Measurements from ENCODE around the gene SSH2.
"Not testable (repeated sequence)": the region's sequence is repeated elsewhere in the genome, so short reads cannot be mapped to it uniquely, and the experiment has no call there.

Gene SSH2

GRCh38 chr17:29655323-29655722, 274.7 kb downstream of the SSH2 start:
- Mint-ChIP-seq H3K27me3 (ENCODE audit: low read depth) (no peaks in the 10 kb centered on the region), H3K27ac (no peak overlapping the region), H3K4me3 (no peak overlapping the region), H3K36me3 (ENCODE audit: low read depth) (peaks cover 32% of the 10 kb centered on the region), H3K4me1 (ENCODE audit: low read depth) (peaks cover 5% of the 10 kb centered on the region), H3K9me3 (no peaks in the 10 kb centered on the region)
- DNase-seq (ENCODE audit: low spot score) = no peak

DNA sequence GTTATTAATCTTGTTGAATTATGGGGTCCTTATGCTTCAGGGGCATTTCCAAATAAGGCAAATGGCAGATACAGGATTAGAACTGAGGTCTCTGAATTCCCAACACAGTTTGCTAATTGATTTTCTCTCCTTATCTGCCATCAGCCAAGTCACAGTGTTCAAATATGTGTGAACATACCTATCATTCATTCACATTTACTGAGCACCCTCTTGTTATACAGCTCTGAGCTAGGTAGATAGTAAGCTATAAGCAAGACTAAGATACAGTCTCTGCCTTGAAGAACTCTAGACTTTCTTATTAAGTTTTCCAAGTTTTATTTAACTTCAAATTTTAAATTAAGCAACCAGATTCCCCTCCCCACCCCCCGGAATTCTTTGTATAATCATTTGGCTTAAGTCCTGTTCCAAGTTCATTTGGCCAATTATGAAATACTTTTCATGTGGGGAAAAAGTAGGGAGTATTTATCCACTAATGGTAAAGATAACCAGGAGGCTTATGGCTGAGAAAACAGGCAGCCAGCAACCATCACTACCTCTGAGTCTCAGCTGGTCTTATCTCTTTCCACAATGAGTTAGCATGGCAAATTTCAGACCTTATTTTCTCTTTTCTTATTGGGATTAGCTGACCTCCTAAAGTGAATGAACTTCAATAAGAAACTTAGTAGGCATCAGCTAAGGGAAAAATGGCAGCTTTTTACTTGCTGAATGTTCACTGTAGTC, 275.9 kb downstream of the SSH2 start:
- Mint-ChIP-seq H3K9me3 (no peaks in the 10 kb centered on the region), H3K27ac (no peak overlapping the region), H3K4me1 (ENCODE audit: low read depth) (peaks cover 4% of the 10 kb centered on the region), H3K27me3 (ENCODE audit: low read depth) (no peaks in the 10 kb centered on the region), H3K4me3 (no peak overlapping the region), H3K36me3 (ENCODE audit: low read depth) (peaks cover 36% of the 10 kb centered on the region)
- no peak for DNase-seq (ENCODE audit: low spot score)

GRCh38 chr17:29652976-29653375, 277.1 kb downstream of the SSH2 start:
- DNase-seq (ENCODE audit: low spot score) = no peak
- Mint-ChIP-seq H3K36me3 (ENCODE audit: low read depth) (peaks cover 31% of the 10 kb centered on the region), H3K4me3 (no peak overlapping the region), H3K27ac (no peak overlapping the region), H3K9me3 (no peaks in the 10 kb centered on the region), H3K27me3 (ENCODE audit: low read depth) (no peaks in the 10 kb centered on the region), H3K4me1 (ENCODE audit: low read depth) (no peaks in the 10 kb centered on the region)

DNA sequence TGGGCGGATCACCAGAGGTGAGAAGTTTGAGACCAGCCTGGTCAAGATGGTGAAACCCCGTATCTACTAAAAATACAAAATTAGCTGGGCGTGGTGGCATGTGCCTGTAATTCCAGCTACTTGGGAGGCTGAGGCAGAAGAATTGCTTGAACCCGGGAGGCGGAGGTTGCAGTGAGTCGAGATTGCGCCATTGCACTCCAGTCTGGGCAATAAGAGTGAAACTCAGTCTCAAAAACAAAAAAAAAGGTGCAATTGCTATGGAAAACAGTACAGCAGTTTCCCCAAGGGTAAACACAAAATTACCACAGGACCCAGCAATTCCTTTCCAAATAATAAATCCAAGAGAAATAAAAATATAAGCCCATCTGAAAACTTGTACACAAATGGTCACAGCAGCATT, 278.1 kb downstream of the SSH2 start:
- peaks cover 28% of the 10 kb centered on the region for H3K36me3 Mint-ChIP-seq (ENCODE audit: low read depth)
- H3K27me3 Mint-ChIP-seq (ENCODE audit: low read depth); H3K27ac Mint-ChIP-seq; DNase-seq (ENCODE audit: low spot score); H3K9me3 Mint-ChIP-seq; H3K4me1 Mint-ChIP-seq (ENCODE audit: low read depth); H3K4me3 Mint-ChIP-seq: not testable (repeated sequence)

GRCh38 chr17:29650396-29650795, 279.6 kb downstream of the SSH2 start:
- no peaks in the 10 kb centered on the region for H3K9me3 Mint-ChIP-seq
- peaks cover 23% of the 10 kb centered on the region for H3K36me3 Mint-ChIP-seq (ENCODE audit: low read depth)
- DNase-seq (ENCODE audit: low spot score) = no peak
- H3K27ac Mint-ChIP-seq = no peak overlapping the region
- H3K4me1 Mint-ChIP-seq (ENCODE audit: low read depth) = peaks cover 2% of the 10 kb centered on the region
- H3K27me3 Mint-ChIP-seq (ENCODE audit: low read depth) = no peaks in the 10 kb centered on the region
- no peak overlapping the region for H3K4me3 Mint-ChIP-seq

GRCh38 chr17:29649359-29649758, 280.7 kb downstream of the SSH2 start:
- H3K27me3 Mint-ChIP-seq (ENCODE audit: low read depth) = no peaks in the 10 kb centered on the region
- H3K9me3 Mint-ChIP-seq = no peaks in the 10 kb centered on the region
- peaks cover 2% of the 10 kb centered on the region for H3K4me1 Mint-ChIP-seq (ENCODE audit: low read depth)
- H3K36me3 Mint-ChIP-seq (ENCODE audit: low read depth) = peaks cover 28% of the 10 kb centered on the region
- no peak for DNase-seq (ENCODE audit: low spot score)
- H3K27ac Mint-ChIP-seq = no peak overlapping the region
- H3K4me3 Mint-ChIP-seq = no peak overlapping the region

GRCh38 chr17:29648005-29648404, 282.0 kb downstream of the SSH2 start:
- no peak for DNase-seq (ENCODE audit: low spot score)
- peaks cover 2% of the 10 kb centered on the region for H3K4me1 Mint-ChIP-seq (ENCODE audit: low read depth)
- H3K4me3 Mint-ChIP-seq = no peak overlapping the region
- H3K27ac Mint-ChIP-seq = no peak overlapping the region
- no peaks in the 10 kb centered on the region for H3K27me3 Mint-ChIP-seq (ENCODE audit: low read depth)
- H3K36me3 Mint-ChIP-seq (ENCODE audit: low read depth) = peaks cover 28% of the 10 kb centered on the region
- no peaks in the 10 kb centered on the region for H3K9me3 Mint-ChIP-seq

GRCh38 chr17:29645515-29646051, 284.4 kb downstream of the SSH2 start:
- H3K27ac Mint-ChIP-seq = no peak overlapping the region

GRCh38 chr17:29643817-29644160, 286.2 kb downstream of the SSH2 start:
- Mint-ChIP-seq H3K4me1 (ENCODE audit: low read depth) (peaks cover 15% of the 10 kb centered on the region), H3K9me3 (no peaks in the 10 kb centered on the region), H3K27ac (no peak overlapping the region), H3K27me3 (ENCODE audit: low read depth) (no peaks in the 10 kb centered on the region), H3K36me3 (ENCODE audit: low read depth) (peaks cover 27% of the 10 kb centered on the region), H3K4me3 (no peak overlapping the region)
- DNase-seq (ENCODE audit: low spot score) = no peak

More at GRCh38 chr17:29645515-29646051, 284.4 kb downstream of the SSH2 start:
- Mint-ChIP-seq H3K36me3 (ENCODE audit: low read depth) (peaks cover 30% of the 10 kb centered on the region), H3K27me3 (ENCODE audit: low read depth) (no peaks in the 10 kb centered on the region), H3K4me1 (ENCODE audit: low read depth) (peaks cover 4% of the 10 kb centered on the region), H3K9me3 (no peaks in the 10 kb centered on the region), H3K4me3 (no peak overlapping the region)
- DNase-seq (ENCODE audit: low spot score) = peak; percentile 40

- no peak overlapping the region for H3K4me3 Mint-ChIP-seq
- H3K36me3 Mint-ChIP-seq (ENCODE audit: low read depth) = peaks cover 27% of the 10 kb centered on the region
- no peaks in the 10 kb centered on the region for H3K9me3 Mint-ChIP-seq
- no peak for DNase-seq (ENCODE audit: low spot score)
- H3K27ac Mint-ChIP-seq = no peak overlapping the region
- no peaks in the 10 kb centered on the region for H3K27me3 Mint-ChIP-seq (ENCODE audit: low read depth)
- peaks cover 15% of the 10 kb centered on the region for H3K4me1 Mint-ChIP-seq (ENCODE audit: low read depth)
These were observed 287.8 kb downstream of the SSH2 start for GRCh38 chr17:29642171-29642611.

DNA sequence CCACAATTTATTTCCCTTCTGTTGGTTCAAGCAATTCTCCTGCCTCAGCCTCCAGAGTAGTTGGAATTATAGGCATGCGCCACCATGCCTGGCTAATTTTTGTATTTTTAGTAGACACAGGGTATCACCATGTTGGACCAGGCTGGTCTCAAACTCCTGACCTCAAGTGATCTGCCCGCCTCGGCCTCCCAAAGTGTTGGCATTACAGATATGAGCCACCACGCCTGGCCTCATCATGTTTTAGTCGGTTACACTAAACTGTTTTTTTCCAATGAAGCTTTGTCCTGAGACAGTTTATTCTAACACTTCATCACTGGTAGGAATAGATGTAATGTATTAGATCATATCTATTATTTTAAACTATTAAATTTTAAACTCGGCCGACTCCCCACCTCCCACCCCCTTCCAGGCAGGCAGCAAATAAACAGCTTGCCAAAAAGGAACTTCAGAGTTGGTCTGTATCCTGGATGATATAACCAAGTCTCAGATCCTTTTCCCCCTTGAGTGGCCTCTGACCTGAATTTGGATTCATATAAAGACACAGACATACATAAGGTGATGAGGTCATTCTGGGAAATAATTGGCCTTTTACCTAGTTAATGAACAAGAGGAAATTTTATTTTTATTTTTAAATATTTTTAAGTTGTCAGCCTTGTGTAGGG, 288.9 kb downstream of the SSH2 start:
- H3K4me3 Mint-ChIP-seq = no peak overlapping the region

GRCh38 chr17:29640413-29640812, 289.6 kb downstream of the SSH2 start:
- no peak for DNase-seq (ENCODE audit: low spot score)
- Mint-ChIP-seq H3K4me3 (no peak overlapping the region), H3K4me1 (ENCODE audit: low read depth) (peaks cover 14% of the 10 kb centered on the region), H3K27me3 (ENCODE audit: low read depth) (no peaks in the 10 kb centered on the region), H3K27ac (peak overlapping the region; percentile 27), H3K9me3 (no peaks in the 10 kb centered on the region), H3K36me3 (ENCODE audit: low read depth) (peaks cover 34% of the 10 kb centered on the region)

More for the DNA sequence above, 288.9 kb downstream of the SSH2 start:
- peaks cover 15% of the 10 kb centered on the region for H3K4me1 Mint-ChIP-seq (ENCODE audit: low read depth)
- H3K36me3 Mint-ChIP-seq (ENCODE audit: low read depth) = peaks cover 34% of the 10 kb centered on the region
- no peaks in the 10 kb centered on the region for H3K27me3 Mint-ChIP-seq (ENCODE audit: low read depth)
- H3K9me3 Mint-ChIP-seq = no peaks in the 10 kb centered on the region
- H3K27ac Mint-ChIP-seq = no peak overlapping the region
- DNase-seq (ENCODE audit: low spot score) = no peak

DNA sequence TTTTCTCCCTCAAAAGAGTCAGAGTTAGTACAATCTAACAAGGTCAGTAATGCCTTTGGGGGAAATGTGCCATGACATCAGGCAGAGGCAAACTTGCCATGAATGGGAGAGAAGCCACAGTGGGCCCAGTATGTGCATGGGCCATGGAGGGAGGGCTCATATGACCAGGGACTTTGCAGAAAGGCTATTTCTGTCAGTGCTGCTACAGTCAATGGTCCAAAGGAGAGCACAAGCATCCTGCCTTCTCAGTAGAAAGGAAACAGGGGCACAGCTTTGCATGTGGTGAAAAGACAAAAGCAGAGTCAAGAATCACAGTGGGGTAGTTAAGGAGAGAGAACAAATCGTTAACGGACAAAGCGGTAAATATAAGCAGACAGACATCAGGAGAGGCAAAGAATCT, 296.1 kb downstream of the SSH2 start:
- no peak for DNase-seq (ENCODE audit: low spot score)
- H3K36me3 Mint-ChIP-seq (ENCODE audit: low read depth) = peaks cover 43% of the 10 kb centered on the region
- H3K4me3 Mint-ChIP-seq = no peak overlapping the region
- H3K27ac Mint-ChIP-seq = no peak overlapping the region
- peaks cover 13% of the 10 kb centered on the region for H3K4me1 Mint-ChIP-seq (ENCODE audit: low read depth)
- H3K9me3 Mint-ChIP-seq = no peaks in the 10 kb centered on the region
- no peaks in the 10 kb centered on the region for H3K27me3 Mint-ChIP-seq (ENCODE audit: low read depth)

GRCh38 chr17:29630630-29631193, 299.3 kb downstream of the SSH2 start:
- H3K4me1 Mint-ChIP-seq (ENCODE audit: low read depth) = peaks cover 19% of the 10 kb centered on the region
- H3K27me3 Mint-ChIP-seq (ENCODE audit: low read depth) = no peaks in the 10 kb centered on the region
- peaks cover 41% of the 10 kb centered on the region for H3K36me3 Mint-ChIP-seq (ENCODE audit: low read depth)
- H3K27ac Mint-ChIP-seq = no peak overlapping the region
- H3K9me3 Mint-ChIP-seq = no peaks in the 10 kb centered on the region
- H3K4me3 Mint-ChIP-seq = no peak overlapping the region
- DNase-seq (ENCODE audit: low spot score) = no peak
